WTC11 (cell line): ENCODE data around the gene KCNK3.

Experiments used
- CREM ChIP-seq: sonication (generic); formaldehyde crosslinking; IDR thresholded peaks from 2 replicates; pipeline ENCODE4 v1.8.1; 2022; ENCODE audit warnings: mild to moderate bottlenecking, missing genetic modification reagents, moderate library complexity
- CTCF ChIP-seq: fragments of 200-600 bp; IDR thresholded peaks from 2 replicates; pipeline ENCODE4 v1.8.0; 2022; ENCODE audit warnings: antibody characterized with exemption
- ZNF317 ChIP-seq: sonication (generic); formaldehyde crosslinking; IDR thresholded peaks from 2 replicates; pipeline ENCODE4 v1.8.1; 2023; ENCODE audit warnings: low read depth, mild to moderate bottlenecking, moderate library complexity, missing genetic modification reagents, borderline replicate concordance

- TF ChIP-seq CREM (CRISPR knock-in tag), result no peak
- TF ChIP-seq ZNF317, result no peak
- no peak for TF ChIP-seq CTCF
Measured at GRCh38 chr2:26653207-26654060, 39.1 kb upstream of the KCNK3 start.
